Stimulated activated CD8-positive, alpha-beta memory T cell treated with anti-CD3 and anti-CD28 coated beads, Interleukin-2, amount 100 ng/mL, for 48 hours (primary cell): Measurements from ENCODE around the gene SSH2.

Experiments
- DNase-seq, 2 donors: peaks; one replicate each; pipeline ENCODE4 v3.0.0-alpha.2; 2020; ENCODE audit warnings: low read depth in 2 of 2

Gene SSH2

DNA sequence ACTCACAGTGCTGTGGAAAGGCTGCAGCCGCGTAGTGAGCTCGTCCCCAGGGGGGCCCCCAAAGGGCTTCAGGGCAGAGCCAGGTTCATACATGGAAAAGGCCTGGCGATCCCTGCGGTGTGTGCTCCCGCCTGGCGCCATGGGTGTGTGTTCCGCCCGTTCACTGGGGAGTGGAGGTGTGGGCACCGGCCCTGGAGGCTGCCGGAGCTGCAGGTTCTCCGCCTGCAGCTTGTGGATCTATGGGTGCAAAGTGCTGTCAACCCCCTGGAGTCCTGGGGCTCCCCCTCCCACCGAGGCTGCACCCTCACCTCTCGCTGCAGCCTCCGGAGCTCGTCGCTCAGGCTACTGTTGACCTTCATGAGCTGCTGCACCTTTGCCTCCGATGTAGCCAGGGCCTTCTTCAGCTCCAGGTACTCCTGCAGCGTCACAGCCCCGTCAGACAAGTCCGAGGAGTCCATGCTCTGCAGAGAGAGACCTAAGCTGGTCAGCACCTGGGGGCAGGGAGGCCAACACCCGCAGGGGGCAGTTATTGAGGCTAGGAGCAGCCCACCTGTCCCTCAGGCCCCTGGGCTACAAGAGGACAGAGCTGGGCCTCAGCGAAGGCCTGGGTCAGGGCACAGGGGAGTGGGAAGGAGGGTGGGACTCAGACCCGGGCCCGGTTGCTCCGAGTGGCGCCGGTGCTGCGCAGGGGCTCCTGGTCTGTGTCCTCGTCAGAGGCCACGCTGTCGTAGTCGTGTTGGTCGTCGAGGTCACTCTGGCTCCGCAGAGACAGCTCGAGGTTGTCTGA lies 353.6 kb downstream of the SSH2 start:
- no peak for DNase-seq
